ENCODE measurements around the gene RABGAP1L.
"Not testable (repeated sequence)": the region's sequence is repeated elsewhere in the genome, so short reads cannot be mapped to it uniquely, and the experiment has no call there.

RABGAP1L gene

DNA sequence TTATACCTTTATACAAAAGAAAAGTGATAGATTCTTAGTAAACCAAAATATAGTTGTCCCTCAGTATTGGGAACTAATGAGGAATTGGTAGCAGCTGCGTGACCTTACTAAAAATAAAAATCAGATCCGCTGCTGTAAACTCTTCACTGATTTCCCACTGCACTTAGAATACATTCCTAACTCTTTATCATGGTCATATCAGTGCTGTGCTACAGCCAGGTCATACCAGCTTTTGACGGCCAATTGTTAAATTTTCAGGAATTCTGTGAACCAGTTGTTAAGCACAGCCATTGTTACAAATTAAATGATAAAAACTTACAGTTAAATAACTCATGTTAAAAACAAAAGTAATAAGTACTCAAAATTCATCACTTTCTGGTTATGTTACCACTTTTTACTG is 533.8 kb downstream of the RABGAP1L start:
- Histone ChIP-seq H3K9me3 (ENCODE audit: insufficient read depth, low read depth, low read length) (no peaks in the 10 kb centered on the region), H3K4me2 (ENCODE audit: low read depth, low read length, poor library complexity, severe bottlenecking) (no peak overlapping the region), H3K4me3 (ENCODE audit: low read length, poor library complexity, severe bottlenecking) (no peak overlapping the region), H3K27me3 (ENCODE audit: insufficient read depth, low read length, poor library complexity, severe bottlenecking) (no peaks in the 10 kb centered on the region), H3K36me3 (ENCODE audit: insufficient read depth, low read length) (no peaks in the 10 kb centered on the region), H3K4me1 (ENCODE audit: insufficient read depth, low read length, poor library complexity, severe bottlenecking) (peaks cover 4% of the 10 kb centered on the region), H3F3A (ENCODE audit: low read depth) (no peaks in the 10 kb centered on the region), H2AFZ (ENCODE audit: low read length) (no peak overlapping the region), H3K9me2 (replicated peaks; ENCODE audit: low read depth, low read length) (no peaks in the 10 kb centered on the region), H3K9ac (ENCODE audit: low read depth, low read length, poor library complexity, severe bottlenecking) (no peak overlapping the region), H4K20me1 (ENCODE audit: insufficient read depth, low read length, poor library complexity, severe bottlenecking) (no peaks in the 10 kb centered on the region), H3K79me2 (ENCODE audit: insufficient read depth, low read length) (no peaks in the 10 kb centered on the region)
- TF ChIP-seq, protein P1, sequence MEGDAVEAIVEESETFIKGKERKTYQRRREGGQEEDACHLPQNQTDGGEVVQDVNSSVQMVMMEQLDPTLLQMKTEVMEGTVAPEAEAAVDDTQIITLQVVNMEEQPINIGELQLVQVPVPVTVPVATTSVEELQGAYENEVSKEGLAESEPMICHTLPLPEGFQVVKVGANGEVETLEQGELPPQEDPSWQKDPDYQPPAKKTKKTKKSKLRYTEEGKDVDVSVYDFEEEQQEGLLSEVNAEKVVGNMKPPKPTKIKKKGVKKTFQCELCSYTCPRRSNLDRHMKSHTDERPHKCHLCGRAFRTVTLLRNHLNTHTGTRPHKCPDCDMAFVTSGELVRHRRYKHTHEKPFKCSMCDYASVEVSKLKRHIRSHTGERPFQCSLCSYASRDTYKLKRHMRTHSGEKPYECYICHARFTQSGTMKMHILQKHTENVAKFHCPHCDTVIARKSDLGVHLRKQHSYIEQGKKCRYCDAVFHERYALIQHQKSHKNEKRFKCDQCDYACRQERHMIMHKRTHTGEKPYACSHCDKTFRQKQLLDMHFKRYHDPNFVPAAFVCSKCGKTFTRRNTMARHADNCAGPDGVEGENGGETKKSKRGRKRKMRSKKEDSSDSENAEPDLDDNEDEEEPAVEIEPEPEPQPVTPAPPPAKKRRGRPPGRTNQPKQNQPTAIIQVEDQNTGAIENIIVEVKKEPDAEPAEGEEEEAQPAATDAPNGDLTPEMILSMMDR (conservative IDR thresholded peaks at IDR 0.05; ENCODE audit: low read length): no peak
- no peak for TF ChIP-seq EZH2phosphoT487 (IDR thresholded peaks at IDR 0.05; ENCODE audit: borderline replicate concordance)

DNA sequence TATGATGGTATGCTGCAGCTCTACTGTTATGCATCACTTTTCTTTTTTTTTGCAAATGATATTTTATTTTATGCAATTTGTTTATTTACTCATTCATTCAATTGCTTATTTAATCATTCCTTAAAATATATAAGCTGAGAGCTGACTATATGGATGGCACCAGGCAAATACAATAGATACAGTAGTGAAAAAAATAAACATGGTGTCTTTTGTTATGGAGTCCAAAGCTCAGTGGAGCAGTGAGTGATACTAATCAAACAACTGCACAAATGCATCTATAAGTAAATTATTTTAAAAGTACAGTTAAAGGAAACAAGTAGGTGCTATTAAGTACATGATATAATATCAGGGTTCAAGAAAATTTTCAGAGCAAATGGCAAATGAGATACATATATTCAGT is 534.2 kb downstream of the RABGAP1L start:
- not testable (repeated sequence) for H3K4me3 ChIP-seq (ENCODE audit: low read length, poor library complexity, severe bottlenecking); H3K27me3 ChIP-seq (ENCODE audit: insufficient read depth, low read length, poor library complexity, severe bottlenecking); H2AFZ ChIP-seq (ENCODE audit: low read length); H4K20me1 ChIP-seq (ENCODE audit: insufficient read depth, low read length, poor library complexity, severe bottlenecking); H3K4me1 ChIP-seq (ENCODE audit: insufficient read depth, low read length, poor library complexity, severe bottlenecking); H3K9me2 ChIP-seq (replicated peaks; ENCODE audit: low read depth, low read length); H3K9me3 ChIP-seq (ENCODE audit: insufficient read depth, low read depth, low read length); H3K9ac ChIP-seq (ENCODE audit: low read depth, low read length, poor library complexity, severe bottlenecking); H3F3A ChIP-seq (ENCODE audit: low read depth); H3K4me2 ChIP-seq (ENCODE audit: low read depth, low read length, poor library complexity, severe bottlenecking); H3K79me2 ChIP-seq (ENCODE audit: insufficient read depth, low read length); H3K36me3 ChIP-seq (ENCODE audit: insufficient read depth, low read length)

DNA sequence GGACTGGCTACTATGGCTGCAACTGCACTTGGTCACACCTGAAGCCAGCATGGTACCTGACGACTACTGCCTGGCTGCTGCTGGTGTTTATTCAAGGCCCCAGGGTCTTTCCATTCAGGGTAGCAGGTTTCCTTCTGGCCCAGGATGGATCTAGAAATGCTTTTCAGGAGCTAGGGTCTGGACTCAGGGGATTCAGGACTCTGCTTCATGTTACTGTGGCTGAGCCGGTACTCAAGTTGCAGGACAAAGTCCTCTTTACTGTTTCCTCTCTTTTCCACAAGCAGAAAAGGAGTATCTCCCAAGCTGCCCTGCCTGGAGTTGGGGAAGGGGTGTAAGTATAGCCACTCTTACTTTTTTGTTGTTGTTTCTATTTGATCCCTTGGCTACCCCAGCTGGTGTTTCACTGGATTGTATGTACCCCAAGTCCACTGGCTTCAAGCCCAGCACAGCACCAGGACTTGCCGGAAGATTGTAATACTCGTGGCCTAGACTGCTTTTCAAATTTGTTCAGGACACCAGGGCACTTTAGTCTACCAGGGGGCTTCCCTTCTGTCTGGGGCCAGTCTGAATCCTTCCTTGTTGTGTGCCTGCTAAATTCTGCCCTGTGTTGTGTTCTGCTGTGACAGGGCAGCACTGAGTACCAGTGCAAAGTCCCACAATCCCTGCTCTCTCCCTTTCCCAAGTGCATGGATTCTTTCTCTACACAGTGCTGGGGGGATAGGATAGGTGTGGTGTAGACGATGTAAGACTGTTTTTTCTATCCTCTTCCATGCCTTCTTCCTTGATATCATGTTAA is 536.9 kb downstream of the RABGAP1L start:
- H3K79me2 ChIP-seq (ENCODE audit: insufficient read depth, low read length): no peaks in the 10 kb centered on the region
- H3K36me3 ChIP-seq (ENCODE audit: insufficient read depth, low read length): no peaks in the 10 kb centered on the region
- no peaks in the 10 kb centered on the region for H3F3A ChIP-seq (ENCODE audit: low read depth)
- TF ChIP-seq EZH2phosphoT487 (IDR thresholded peaks at IDR 0.05; ENCODE audit: borderline replicate concordance): no peak
- TF ChIP-seq, protein P1 (conservative IDR thresholded peaks at IDR 0.05; ENCODE audit: low read length): no peak
- no peak overlapping the region for H3K4me3 ChIP-seq (ENCODE audit: low read length, poor library complexity, severe bottlenecking)
- H3K27me3 ChIP-seq (ENCODE audit: insufficient read depth, low read length, poor library complexity, severe bottlenecking): no peaks in the 10 kb centered on the region
- no peak overlapping the region for H3K9ac ChIP-seq (ENCODE audit: low read depth, low read length, poor library complexity, severe bottlenecking)
- H2AFZ ChIP-seq (ENCODE audit: low read length): no peak overlapping the region
- H3K9me3 ChIP-seq (ENCODE audit: insufficient read depth, low read depth, low read length): no peaks in the 10 kb centered on the region
- H4K20me1 ChIP-seq (ENCODE audit: insufficient read depth, low read length, poor library complexity, severe bottlenecking): no peaks in the 10 kb centered on the region
- H3K4me2 ChIP-seq (ENCODE audit: low read depth, low read length, poor library complexity, severe bottlenecking): no peak overlapping the region
- peaks cover 4% of the 10 kb centered on the region for H3K4me1 ChIP-seq (ENCODE audit: insufficient read depth, low read length, poor library complexity, severe bottlenecking)
- H3K9me2 ChIP-seq (replicated peaks; ENCODE audit: low read depth, low read length): no peaks in the 10 kb centered on the region

- H3K4me3 ChIP-seq (ENCODE audit: low read length, poor library complexity, severe bottlenecking): no peak overlapping the region
- H3K36me3 ChIP-seq (ENCODE audit: insufficient read depth, low read length): no peaks in the 10 kb centered on the region
- H3K27me3 ChIP-seq (ENCODE audit: insufficient read depth, low read length, poor library complexity, severe bottlenecking): no peaks in the 10 kb centered on the region
- H3K4me1 ChIP-seq (ENCODE audit: insufficient read depth, low read length, poor library complexity, severe bottlenecking): no peaks in the 10 kb centered on the region
- H4K20me1 ChIP-seq (ENCODE audit: insufficient read depth, low read length, poor library complexity, severe bottlenecking): no peaks in the 10 kb centered on the region
- TF ChIP-seq EZH2phosphoT487 (IDR thresholded peaks at IDR 0.05; ENCODE audit: borderline replicate concordance): no peak
- TF ChIP-seq, protein P1 (conservative IDR thresholded peaks at IDR 0.05; ENCODE audit: low read length): no peak
- no peaks in the 10 kb centered on the region for H3F3A ChIP-seq (ENCODE audit: low read depth)
- H3K79me2 ChIP-seq (ENCODE audit: insufficient read depth, low read length): no peaks in the 10 kb centered on the region
- no peak overlapping the region for H3K9ac ChIP-seq (ENCODE audit: low read depth, low read length, poor library complexity, severe bottlenecking)
- no peak overlapping the region for H3K4me2 ChIP-seq (ENCODE audit: low read depth, low read length, poor library complexity, severe bottlenecking)
- no peaks in the 10 kb centered on the region for H3K9me3 ChIP-seq (ENCODE audit: insufficient read depth, low read depth, low read length)
- no peak overlapping the region for H2AFZ ChIP-seq (ENCODE audit: low read length)
- no peaks in the 10 kb centered on the region for H3K9me2 ChIP-seq (replicated peaks; ENCODE audit: low read depth, low read length)
Measured at GRCh38 chr1:174700314-174700713, 541.0 kb downstream of the RABGAP1L start.
